Prostate gland (tissue), 2 donors: ENCODE results near the gene FEN1. TPM values are rescaled to one million over a fixed set of nuclear protein-coding genes. Genes with fewer than 3 reads are reported as not detected.
A peak's percentile ranks its signal among the peaks of the same experiment; 100 is the strongest.

Source experiments
- DNase-seq: peaks from one replicate; pipeline ENCODE4 v3.0.0-alpha.2; 2019; ENCODE audit warnings: low spot score
- H3K27ac ChIP-seq, 2 donors: fragments of 200-600 bp; sonication (generic); 2 replicates each; pipeline ENCODE4 v1.5.1; 2017 to 2019
- H3K27me3 ChIP-seq: fragments of 200-600 bp; sonication (generic); replicated peaks from 2 replicates; pipeline ENCODE4 v1.5.1; 2019; ENCODE audit not compliant: insufficient read depth
- H3K36me3 ChIP-seq, 2 donors: fragments of 200-600 bp; sonication (generic); 1 replicate in 1 of 2; 2 replicates in 1 of 2; pipeline versions ENCODE4 v1.5.1 to v1.8.1; 2017 to 2019
- H3K4me1 ChIP-seq: fragments of 200-600 bp; sonication (generic); replicated peaks from 2 replicates; pipeline ENCODE4 v1.5.1; 2019
- H3K4me3 ChIP-seq, 2 donors: fragments of 200-600 bp; sonication (generic); 2 replicates each; pipeline ENCODE4 v1.5.1; 2017 to 2019
- H3K9me3 ChIP-seq: fragments of 200-600 bp; sonication (generic); 2 replicates; pipeline ENCODE4 v1.5.1; 2017
- POLR2A ChIP-seq: fragments of 450-650 bp; IDR thresholded peaks from one replicate; pipeline ENCODE4 v1.6.1; 2016; ENCODE audit warnings: antibody characterized with exemption, mild to moderate bottlenecking
- POLR2AphosphoS5 ChIP-seq: sonication (generic); formaldehyde crosslinking; IDR thresholded peaks from one replicate; pipeline ENCODE4 v1.6.1; 2017; ENCODE audit warnings: antibody characterized with exemption
- WGBS: methylation state at CpG from one replicate; pipeline ENCODE4 v1.1.5; 2018; 5-methylcytosine and 5-hydroxymethylcytosine counted together
- intact Hi-C: fragments of 100-400 bp; cut with DNase I; formaldehyde crosslinking; loops from one replicate; pipeline ENCODE4 v1.14.2; 2022
- total RNA-seq, 2 donors: library from RNA; depleted of rRNA; stranded (reverse); fragments of >200 nt; gene quantifications; one replicate each; pipeline ENCODE4 v1.1.0, GENCODE V29; 2016
- TF ChIP-seq, protein P1 (sequence below), 4 experiments: fragments of 200-600 bp in 2 of 4; fragments of 450-650 bp in 2 of 4; sonication (generic) in 2 of 4; IDR thresholded peaks; 1 replicate in 3 of 4; 2 replicates in 1 of 4; pipeline ENCODE4 v1.5.1; 2016 to 2019; ENCODE audit warnings: antibody characterized with exemption in 4 of 4, mild to moderate bottlenecking in 2 of 4, moderate library complexity in 2 of 4

The FEN1 gene
- total RNA-seq, 2 donors from 2014 or later, result 12.8 to 18.4 TPM

DNA sequence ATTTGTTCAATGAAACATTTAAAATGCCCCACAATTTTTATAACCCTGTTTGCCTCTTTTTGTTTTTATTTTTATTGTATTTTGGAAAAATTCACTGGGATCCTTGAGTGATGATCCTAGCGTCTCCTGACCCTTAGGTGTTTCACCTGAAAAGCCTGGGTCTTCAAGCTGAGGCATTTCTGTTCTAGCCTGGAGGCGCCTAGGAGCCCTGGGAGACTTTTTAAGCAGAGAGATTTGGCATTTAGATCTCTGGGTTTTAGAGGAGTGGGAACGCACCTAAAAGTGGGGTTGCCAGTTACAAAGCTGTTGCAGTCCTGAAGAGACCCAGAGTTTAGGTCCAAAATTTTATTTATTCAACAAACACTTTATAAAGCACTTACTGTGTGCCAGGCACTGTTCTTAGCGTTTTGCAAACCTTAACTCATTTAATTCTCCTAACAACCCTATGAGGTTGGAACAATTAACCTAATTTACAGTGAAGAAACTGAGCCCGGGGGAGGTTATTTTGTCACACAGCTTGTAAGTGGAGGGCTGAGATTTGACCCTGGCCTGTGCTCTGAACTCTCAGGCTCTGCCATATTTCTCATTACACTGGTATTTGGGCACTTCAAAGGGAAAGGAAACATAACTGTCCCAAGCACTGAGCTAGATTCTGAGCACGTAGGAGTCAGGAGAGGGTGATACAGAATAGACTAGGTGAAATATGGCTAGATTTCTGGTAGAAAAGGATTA is 24.9 kb downstream of the FEN1 start:
- H3K36me3 ChIP-seq, result no peaks in the 10 kb centered on the region
- no peak for DNase-seq
- peak overlapping the region; percentile 87 to 94 for H3K27ac ChIP-seq
- H3K4me1 ChIP-seq, result no peaks in the 10 kb centered on the region
- H3K27me3 ChIP-seq, result no peaks in the 10 kb centered on the region
- intact Hi-C loops, result loop anchor here (5.0 kb wide), 2 partner anchors 70 to 155 kb away; no protein-coding TSS in a partner anchor
- no peaks in the 10 kb centered on the region for H3K9me3 ChIP-seq
- TF ChIP-seq, protein P1, sequence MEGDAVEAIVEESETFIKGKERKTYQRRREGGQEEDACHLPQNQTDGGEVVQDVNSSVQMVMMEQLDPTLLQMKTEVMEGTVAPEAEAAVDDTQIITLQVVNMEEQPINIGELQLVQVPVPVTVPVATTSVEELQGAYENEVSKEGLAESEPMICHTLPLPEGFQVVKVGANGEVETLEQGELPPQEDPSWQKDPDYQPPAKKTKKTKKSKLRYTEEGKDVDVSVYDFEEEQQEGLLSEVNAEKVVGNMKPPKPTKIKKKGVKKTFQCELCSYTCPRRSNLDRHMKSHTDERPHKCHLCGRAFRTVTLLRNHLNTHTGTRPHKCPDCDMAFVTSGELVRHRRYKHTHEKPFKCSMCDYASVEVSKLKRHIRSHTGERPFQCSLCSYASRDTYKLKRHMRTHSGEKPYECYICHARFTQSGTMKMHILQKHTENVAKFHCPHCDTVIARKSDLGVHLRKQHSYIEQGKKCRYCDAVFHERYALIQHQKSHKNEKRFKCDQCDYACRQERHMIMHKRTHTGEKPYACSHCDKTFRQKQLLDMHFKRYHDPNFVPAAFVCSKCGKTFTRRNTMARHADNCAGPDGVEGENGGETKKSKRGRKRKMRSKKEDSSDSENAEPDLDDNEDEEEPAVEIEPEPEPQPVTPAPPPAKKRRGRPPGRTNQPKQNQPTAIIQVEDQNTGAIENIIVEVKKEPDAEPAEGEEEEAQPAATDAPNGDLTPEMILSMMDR (IDR thresholded peaks at IDR 0.05), result no peak
- TF ChIP-seq POLR2A (no peak), POLR2AphosphoS5 (no peak)
- no peak overlapping the region for H3K4me3 ChIP-seq
- WGBS, result 70% methylated on average over 6 of the region's 6 CpGs

DNA sequence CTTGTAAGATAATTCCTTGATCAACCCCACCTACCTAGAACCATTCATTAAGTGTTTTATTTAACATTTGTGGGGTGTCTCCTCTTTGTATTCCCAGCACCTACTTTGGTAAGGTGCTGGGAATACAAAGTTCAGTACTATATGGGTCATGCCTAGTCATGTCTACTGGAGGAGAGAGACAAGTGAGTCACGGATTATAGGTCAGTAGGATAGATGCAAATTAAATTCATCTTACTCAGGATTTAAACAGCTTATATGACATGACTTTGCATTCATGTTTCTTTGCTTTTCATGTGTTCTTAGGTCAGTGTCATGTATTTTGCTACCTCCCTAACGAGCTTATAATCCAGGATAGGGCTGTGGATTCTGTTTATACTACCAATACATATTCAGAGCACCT is 27.5 kb downstream of the FEN1 start:
- H3K36me3 ChIP-seq, result no peaks in the 10 kb centered on the region
- no peaks in the 10 kb centered on the region for H3K27me3 ChIP-seq
- TF ChIP-seq, protein P1 (IDR thresholded peaks at IDR 0.05), result no peak
- no peak for TF ChIP-seq POLR2AphosphoS5
- TF ChIP-seq POLR2A, result no peak
- no peaks in the 10 kb centered on the region for H3K9me3 ChIP-seq
- no peak overlapping the region for H3K4me3 ChIP-seq
- no peaks in the 10 kb centered on the region for H3K4me1 ChIP-seq
- no peak for DNase-seq
- WGBS, result 81% methylated on average over 2 of the region's 2 CpGs
- H3K27ac ChIP-seq, result no peak overlapping the region
- intact Hi-C loops, result no loop called here

DNA sequence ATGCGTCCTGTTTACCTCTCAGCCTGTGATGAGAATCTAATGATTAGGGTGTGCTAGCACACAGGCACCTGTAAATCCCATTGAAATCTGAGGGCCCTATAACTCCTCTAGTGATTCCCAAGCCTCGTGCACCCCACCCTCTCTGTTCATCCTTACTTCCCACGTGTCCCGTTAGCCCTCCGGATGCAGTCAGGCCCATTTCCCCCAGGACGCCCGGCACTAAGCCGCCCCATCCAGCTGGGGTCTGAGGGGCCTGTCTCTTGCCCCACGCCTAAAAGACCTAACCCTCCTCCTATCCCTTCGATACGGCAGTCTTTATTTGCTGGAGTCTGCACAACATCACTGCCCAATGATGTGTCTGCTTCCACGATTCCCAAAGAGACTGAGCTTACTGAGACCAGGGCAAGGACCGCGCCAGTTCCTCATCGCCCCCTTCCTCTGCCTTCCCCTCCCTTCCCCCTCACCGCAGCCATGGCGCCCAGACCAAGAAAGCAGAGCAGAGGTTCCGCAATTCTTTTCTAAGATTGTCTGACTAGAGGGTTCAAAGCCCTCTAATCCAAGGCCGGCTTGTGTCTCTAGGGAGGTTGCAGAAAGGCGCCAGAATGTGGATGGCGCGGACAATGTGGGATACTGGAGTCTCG is 34.3 kb downstream of the FEN1 start:
- peak overlapping the region; percentile 44 to 71 for H3K4me3 ChIP-seq
- intact Hi-C loops, result no loop called here
- TF ChIP-seq POLR2A, result no peak
- TF ChIP-seq POLR2AphosphoS5, result no peak
- TF ChIP-seq, protein P1 (IDR thresholded peaks at IDR 0.05), result no peak
- no peaks in the 10 kb centered on the region for H3K27me3 ChIP-seq
- no peaks in the 10 kb centered on the region for H3K36me3 ChIP-seq
- DNase-seq, result no peak
- H3K27ac ChIP-seq, result peak overlapping the region; percentile 77 to 86
- peaks cover 7% of the 10 kb centered on the region for H3K4me1 ChIP-seq
- H3K9me3 ChIP-seq, result no peaks in the 10 kb centered on the region
- 25% methylated on average over 23 of the region's 23 CpGs for WGBS

DNA sequence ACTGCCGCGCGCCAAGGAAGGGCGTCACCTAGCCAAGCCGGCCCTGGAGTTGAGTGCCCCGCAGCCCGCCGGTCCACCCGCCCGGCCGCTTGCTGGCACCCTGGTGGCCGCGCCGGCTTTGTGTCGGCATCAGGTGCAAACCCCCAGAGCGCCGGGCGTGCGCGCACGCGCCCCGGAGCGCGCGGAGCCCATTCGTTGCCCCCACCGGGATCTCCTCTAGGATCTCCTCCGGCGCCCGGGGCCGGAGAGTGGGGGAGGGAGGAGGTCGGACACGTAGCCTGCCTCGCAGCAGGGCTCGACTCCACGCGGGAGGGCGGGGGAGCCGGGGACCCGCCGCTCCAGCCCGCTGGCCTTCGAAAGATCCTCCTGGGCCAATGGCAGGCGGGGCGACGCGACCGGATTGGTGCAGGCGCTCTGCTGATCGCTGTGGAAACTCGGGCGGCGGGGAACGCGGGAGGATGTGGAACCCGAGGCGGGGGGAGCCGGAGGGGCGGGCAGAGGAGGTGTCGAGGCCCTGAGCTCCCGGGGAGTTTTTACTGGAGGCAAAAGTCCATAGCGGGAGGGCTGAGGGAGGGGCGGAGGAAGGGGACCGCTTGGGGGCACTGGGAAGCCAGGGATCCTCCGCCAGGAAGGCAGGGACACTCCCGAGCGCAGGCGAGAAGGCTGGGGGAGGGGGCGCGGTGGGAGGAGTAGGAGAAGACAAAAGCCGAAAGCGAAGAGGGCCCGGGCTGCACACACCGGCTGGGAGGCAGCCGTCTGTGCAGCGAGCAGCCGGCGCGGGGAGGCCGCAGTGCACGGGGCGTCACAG is 35.1 kb downstream of the FEN1 start, which contains the start of gene FADS2:
FADS2 (plus strand) TSS at position 730 of the 808 bp plus-strand sequence. CDS start 91 bp downstream, outside the sequence.
- Histone ChIP-seq H3K9me3 (no peaks in the 10 kb centered on the region), H3K27me3 (no peaks in the 10 kb centered on the region), H3K4me1 (peaks cover 12% of the 10 kb centered on the region), H3K27ac (peak within 1 kb of the TSS; percentile 77 to 86), H3K36me3 (no peaks in the 10 kb centered on the region), H3K4me3 (peak within 1 kb of the TSS; percentile 44 to 71)
- WGBS, result 1% methylated on average over 45 of the region's 83 CpGs
- TF ChIP-seq POLR2AphosphoS5 (peak; percentile 72), POLR2A (peak; percentile 22)
- TF ChIP-seq, protein P1 (IDR thresholded peaks at IDR 0.05), result no peak
- intact Hi-C loops, result no loop called here
- DNase-seq, result peak; percentile 84
